ENCODE data around the gene TPX2. TPM values are rescaled to one million over a fixed set of nuclear protein-coding genes. Genes with fewer than 3 reads are reported as not detected.

The TPX2 gene
- total RNA-seq, 1 experiment from 2014 or later: 312 TPM

Other genes with a start within 250 kb of the TPX2 start
- gene HM13, start 224.8 kb upstream of the TPX2 start, total RNA-seq (2014; rRNA removed; shearing (Covaris generic)): 176 and 179 TPM in 2 replicates
- gene ID1, start 134.0 kb upstream of the TPX2 start, total RNA-seq (2014; rRNA removed; shearing (Covaris generic)): 315 and 437 TPM in 2 replicates
- not detected in 2 replicates for gene COX4I2, start 101.4 kb upstream of the TPX2 start, total RNA-seq (2014; rRNA removed; shearing (Covaris generic))
- 71.8 and 86.4 TPM in 2 replicates for gene BCL2L1, start 16.4 kb upstream of the TPX2 start, total RNA-seq (2014; rRNA removed; shearing (Covaris generic))
- gene MYLK2, start 80.1 kb downstream of the TPX2 start, total RNA-seq (2014; rRNA removed; shearing (Covaris generic)): 0.36 and 0.59 TPM in 2 replicates
- gene FOXS1, start 106.3 kb downstream of the TPX2 start, total RNA-seq (2014; rRNA removed; shearing (Covaris generic)): 0.24 and 0.39 TPM in 2 replicates
- not detected in 2 replicates for gene DUSP15, start 131.2 kb downstream of the TPX2 start, total RNA-seq (2014; rRNA removed; shearing (Covaris generic))
- gene TTLL9, start 131.3 kb downstream of the TPX2 start, total RNA-seq (2014; rRNA removed; shearing (Covaris generic)): not detected in 2 replicates
- 11.2 and 12.7 TPM in 2 replicates for gene PDRG1, start 212.8 kb downstream of the TPX2 start, total RNA-seq (2014; rRNA removed; shearing (Covaris generic))
- gene XKR7, start 228.9 kb downstream of the TPX2 start, total RNA-seq (2014; rRNA removed; shearing (Covaris generic)): not detected in 2 replicates

All from RPMI7951 (cell line).